Suprapubic skin (tissue), 3 donors: Measurements from ENCODE around the gene TMEM135.

ENCODE experiments used
- CTCF ChIP-seq, 2 donors: fragments of 200-600 bp in 1 of 2; fragments of 450-650 bp in 1 of 2; sonication (generic) in 1 of 2; IDR thresholded peaks; one replicate each; pipeline ENCODE4 v1.5.1; 2016 to 2019; ENCODE audit warnings: antibody characterized with exemption in 2 of 2, mild to moderate bottlenecking in 1 of 2, moderate library complexity in 1 of 2
- POLR2A ChIP-seq, 2 donors: fragments of 450-650 bp; IDR thresholded peaks; one replicate each; pipeline ENCODE4 v1.6.1; 2017; ENCODE audit warnings: antibody characterized with exemption in 2 of 2, mild to moderate bottlenecking in 2 of 2, moderate library complexity in 2 of 2

- no peak for TF ChIP-seq CTCF (IDR thresholded peaks at IDR 0.05)
- TF ChIP-seq POLR2A (IDR thresholded peaks at IDR 0.05) = no peak
Measured at GRCh38 chr11:87030458-87031054, 7.2 kb upstream of the TMEM135 start.
